Glomerular endothelial cell (primary cell): ENCODE data around the gene B3GALT6. TPM values are rescaled to one million over a fixed set of nuclear protein-coding genes. Genes with fewer than 3 reads are reported as not detected.
"Not testable (repeated sequence)": the region's sequence is repeated elsewhere in the genome, so short reads cannot be mapped to it uniquely, and the experiment has no call there.

Source experiments
- DNase-seq: peaks from one replicate; pipeline ENCODE4 v3.0.0-alpha.2; 2011; ENCODE audit warnings: low read depth, low spot score; ENCODE audit errors: extremely low read depth
- total RNA-seq: library from RNA; depleted of rRNA; stranded (reverse); fragments of >200 nt; gene quantifications from 2 replicates; pipeline ENCODE4 v1.2.3, GENCODE V29; 2015

The B3GALT6 gene
- total RNA-seq, 1 donor from 2014 or later, result 63.4 TPM

DNA sequence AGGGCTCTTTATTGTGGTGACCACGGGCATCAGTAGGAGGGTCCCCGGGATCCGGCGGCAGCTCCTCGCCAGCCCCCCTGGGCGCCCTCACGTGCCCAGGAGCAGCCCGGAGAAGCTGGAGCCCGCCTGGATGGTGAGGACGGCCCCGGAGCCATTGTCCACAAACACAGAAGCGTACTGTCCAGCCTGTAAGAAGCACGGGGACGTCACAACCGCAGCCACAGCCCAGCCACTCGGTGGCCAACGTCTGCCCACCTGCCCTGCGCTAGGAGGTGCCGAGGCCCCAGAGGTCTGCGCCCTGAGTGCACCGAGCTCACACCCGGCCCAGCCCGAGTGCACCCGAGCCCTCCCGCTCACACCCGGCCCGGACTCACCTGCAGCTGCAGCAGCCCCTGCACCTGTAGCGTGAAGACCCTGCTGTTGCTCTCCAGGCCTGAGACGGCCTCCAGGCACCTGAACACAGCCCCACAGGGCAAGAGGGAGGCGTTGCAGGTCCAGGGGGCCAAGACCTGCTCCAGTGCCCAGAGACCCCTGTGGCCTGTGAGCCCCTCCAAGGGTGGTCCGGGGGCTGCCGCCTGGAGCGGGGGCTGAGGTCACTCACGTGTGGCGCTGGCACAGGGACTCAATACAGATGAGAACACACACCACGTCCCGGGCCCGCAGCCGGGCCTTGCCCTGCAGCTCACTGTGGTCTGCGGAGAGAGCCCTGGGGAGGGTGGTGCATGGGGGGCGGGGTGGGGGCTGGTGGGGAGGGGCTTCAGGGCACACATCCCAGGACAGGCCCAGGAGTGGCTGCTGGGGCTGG, 10.6 kb downstream of the B3GALT6 start:
- DNase-seq, result no peak

DNA sequence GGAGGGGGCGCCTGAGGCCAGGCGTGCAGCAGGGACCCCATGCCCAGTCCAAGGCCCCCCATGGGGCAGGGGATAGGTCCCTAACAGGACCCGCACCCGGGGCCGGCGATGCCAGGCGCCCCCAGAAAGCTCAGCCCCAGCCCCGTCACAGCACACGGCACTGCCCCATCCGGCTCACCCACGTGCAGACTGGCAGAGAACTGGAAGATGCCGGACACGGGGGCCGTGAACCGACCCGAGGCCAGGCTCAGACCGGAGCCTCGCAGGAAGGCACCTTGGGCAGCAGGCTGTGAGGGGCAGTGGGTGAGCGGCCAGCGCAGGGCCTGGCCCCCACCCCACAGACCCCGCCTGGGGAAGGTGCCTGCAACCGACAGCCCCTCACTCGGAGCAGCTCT, 11.2 kb downstream of the B3GALT6 start:
- no peak for DNase-seq

DNA sequence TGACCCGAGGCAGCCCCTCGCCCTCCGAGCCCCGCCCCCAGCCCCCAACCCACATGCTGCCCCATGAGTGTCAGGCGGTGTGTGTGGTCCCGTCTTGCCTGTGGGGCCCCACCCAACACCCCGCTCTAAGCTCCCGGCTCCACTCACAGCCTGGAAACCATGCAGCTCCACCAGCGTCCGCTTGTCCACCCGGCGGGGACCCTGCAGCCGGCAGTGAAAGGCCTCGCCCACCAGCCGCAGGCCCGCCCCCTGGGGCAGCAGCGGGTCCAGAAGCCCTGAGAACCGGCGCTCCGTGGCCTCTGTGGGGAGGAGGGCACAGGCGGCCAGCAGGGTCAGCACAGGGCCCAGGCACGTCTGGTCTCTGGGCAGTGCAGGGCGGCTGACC, 11.8 kb downstream of the B3GALT6 start:
- no peak for DNase-seq

DNA sequence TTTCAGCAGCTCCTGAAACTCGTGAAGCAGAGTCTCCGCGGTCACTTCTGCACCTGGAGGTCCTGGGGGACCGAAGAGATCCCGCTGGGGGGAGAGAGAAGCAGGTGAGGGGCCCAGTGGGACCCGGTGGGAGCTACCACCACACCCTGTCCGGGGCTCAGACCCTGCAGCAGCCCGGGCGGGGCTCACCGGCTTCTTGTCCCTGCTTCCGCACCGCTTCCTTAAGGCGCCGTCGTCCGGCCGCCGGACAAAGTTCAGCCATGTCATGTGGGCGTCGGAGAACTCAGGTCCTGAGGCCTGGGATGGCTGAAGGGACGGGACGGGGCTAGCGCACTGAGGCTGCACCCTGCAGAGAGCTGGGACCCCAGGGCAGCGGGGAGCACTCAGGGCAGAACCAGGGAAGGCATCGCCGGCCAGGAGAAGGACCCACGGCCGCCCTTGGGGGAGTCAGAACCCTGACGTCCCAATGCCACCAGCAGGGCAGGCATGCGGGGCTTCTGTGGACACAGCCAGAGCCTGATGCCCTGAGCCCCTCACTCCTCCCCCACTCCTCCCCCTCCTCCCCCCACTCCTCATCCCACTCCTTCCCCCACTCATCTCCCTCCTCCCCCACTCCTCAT, 12.3 kb downstream of the B3GALT6 start:
- no peak for DNase-seq

DNA sequence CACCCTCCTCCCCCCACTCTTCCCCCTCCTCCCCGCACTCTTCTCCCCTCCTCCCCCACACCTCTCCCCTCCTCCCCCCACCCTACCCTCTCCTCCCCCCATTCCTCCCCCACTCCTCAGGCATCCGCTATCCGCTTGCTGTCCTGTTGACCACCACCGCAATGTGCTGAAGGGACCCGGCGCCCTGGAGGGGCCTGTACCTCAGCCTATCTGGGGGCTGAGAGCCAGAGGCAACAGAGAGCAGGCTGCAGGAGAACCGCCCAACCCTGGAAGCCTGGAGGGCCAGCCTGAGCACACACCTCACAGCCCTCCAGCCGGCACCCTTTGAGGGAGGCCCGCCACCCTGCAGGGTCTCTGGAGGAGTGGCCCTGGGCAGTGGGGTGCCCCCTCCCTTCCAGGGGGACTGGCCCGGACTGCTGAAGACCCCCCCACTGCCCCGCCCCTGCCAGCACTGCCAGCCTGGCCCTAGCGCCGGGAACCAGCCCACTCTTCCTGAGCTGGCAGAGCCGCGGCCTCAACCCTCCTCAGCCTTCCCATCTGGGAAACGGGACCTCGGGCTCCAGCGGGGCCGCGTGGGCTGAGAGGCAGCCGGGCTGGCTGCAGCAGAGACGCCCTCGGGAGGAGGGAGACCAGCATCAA, 13.3 kb downstream of the B3GALT6 start:
- no peak for DNase-seq

DNA sequence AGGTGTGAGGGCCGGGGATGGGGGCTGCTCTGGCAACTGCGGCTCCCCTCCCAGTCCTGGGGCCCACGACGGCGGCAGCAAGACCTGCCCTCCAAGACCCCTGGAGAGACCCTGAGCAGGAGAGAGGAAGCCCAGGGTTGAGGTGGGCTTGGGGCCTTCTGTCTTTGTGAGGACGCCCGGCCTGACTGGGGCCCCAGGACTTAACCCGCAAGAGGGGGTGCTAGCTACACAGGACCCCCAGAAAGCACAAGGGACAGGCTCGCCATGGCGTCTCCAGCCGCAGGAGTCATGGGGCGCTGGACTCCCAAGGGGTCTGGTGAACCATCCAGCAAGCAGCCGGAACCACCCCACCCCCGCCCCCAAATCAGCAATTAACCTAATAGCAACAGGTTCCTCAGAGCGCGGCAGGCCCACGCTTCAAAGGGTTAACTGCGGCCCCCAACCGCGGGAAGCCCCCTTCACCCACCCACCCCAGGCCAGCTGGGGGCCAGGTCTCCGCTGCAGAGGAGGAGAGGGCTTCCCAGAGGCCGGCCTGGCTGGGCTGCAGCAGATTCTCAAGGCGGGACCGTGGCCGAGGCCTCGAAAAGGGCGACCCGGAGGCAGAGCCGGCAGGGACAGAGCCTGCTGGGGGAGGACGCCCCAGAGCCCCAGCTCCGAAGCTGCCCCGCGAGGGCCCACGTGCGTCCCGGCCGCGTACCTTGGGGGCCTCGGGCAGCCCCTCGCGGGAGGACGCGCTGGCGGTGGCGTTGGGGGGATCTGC, 14.0 kb downstream of the B3GALT6 start:
- no peak for DNase-seq

DNA sequence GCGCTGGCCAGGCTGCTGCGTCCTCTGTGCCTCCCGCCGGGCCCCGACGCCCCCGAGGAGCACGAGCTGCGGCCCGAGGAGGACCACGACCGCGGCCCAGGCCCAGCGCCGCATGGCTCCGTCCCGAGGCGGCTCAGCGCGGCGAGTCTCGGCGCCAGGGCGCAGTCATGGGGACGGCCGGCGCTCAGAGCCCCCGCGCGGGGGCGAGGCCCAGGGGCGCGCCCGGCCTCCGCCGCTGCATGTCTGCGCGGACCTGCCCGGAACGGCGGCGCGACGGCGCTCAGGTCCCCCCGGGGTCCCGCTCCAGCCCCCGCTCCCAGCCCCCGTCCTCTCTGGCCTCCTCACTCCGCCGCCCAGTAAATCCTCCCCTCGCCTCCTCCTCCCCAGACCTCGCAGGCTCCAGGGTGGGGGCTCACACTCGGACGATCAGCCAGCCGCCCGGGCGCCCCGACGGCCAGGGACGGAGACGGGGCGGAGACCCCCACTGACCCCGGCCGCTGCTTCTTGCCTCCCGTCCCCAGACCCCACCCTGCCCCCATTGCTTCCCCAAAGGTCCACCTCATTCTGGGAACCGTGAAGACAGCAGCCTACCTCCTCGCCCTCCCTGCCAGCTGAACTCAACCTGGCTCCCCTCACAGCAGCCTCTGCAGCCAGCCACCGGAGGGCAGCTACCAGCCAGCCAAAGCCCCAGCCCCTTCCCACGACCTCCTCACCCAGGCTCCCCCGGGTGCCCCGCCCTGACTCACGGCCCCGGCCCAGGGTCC, 14.7 kb downstream of the B3GALT6 start, which contains the start of gene C1QTNF12:
TSS of gene C1QTNF12 (minus strand) at position 146 of the 764 bp plus-strand sequence. CDS start at position 114, 32 bp downstream.
- DNase-seq, result no peak

DNA sequence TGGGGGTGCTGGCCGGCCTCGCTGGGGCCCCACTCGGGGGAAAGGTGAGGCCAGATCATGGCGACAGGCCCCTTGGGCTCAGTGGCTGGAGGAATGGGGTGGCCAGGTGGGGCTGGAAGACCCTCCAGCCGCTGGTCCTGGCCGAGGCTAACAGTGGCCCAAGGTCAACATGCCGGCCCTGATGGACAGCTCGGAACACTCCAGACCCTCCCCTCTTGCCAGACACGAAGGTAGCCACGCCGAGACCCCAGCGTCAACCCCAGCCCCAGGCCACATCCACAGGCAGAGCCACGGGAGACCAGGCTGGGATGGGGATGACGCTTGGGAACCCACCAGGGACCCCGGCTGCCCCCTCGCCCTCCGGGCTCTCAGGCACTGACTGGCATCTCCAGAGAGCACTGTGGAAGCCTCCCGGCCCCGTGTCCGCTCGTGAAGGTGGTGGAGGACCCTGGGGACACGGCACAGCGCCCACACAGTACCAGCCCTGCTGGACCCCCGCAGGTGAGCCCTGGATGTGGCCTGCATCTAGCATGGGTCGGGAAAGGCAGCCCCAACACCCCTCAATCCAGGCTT, 15.4 kb downstream of the B3GALT6 start:
- no peak for DNase-seq

DNA sequence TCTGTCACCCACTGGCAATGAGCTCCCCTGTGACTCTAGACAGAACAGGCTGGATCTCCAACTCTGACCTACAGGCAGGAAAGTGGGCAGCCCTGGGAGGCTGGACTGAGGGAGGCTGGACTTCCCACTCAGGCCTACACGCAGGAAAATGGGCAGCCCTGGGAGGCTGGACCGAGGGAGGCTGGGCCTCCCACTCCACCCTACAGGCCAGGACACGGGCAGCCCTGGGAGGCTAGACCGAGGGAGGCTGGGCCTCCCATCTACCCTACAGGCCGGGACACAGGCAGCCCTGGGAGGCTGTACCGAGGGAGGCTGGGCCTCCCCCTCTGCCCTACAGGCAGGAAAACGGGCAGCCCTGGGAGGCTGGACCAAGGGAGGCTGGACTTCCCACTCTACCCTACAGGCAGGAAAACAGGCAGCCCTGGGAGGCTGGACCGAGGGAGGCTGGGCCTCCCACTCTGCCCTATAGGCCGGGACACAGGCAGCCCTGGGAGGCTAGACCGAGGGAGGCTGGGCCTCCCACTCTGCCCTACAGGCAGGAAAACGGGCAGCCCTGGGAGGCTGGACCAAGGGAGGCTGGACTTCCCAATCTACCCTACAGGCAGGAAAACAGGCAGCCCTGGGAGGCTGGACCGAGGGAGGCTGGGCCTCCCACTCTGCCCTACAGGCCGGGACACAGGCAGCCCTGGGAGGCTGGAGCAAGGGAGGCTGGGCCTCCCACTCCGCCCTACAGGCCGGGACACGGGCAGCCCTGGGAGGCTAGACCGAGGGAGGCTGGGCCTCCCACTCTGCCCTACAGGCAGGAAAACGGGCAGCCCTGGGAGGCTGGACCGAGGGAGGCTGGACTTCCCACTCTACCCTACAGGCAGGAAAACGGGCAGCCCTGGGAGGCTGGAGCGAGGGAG, 16.2 kb downstream of the B3GALT6 start:
- not testable (repeated sequence) for DNase-seq

DNA sequence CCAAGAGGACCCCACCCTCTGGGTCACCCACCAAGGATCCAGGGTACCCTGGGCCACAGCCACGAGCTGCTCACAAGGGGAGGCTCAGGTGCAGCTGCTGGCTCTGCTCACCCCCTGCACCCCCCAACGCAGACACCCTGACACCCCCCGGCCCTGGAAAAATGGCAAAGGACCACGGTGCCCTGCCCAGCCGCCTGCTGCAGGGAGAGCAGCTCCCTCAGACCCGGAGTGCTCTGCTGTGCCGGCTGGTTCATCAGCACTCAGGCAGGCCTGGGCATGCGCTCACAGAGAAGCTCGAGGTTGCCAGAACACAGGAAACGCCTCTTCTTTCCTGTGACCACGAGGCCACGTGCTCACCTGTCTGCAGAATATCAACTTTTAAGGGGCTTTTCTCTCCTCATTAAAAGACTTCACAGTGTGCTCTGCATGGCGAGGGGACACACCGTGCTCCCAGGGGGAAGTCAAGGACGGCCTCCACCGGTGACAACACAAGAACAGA, 18.8 kb downstream of the B3GALT6 start:
- no peak for DNase-seq

DNA sequence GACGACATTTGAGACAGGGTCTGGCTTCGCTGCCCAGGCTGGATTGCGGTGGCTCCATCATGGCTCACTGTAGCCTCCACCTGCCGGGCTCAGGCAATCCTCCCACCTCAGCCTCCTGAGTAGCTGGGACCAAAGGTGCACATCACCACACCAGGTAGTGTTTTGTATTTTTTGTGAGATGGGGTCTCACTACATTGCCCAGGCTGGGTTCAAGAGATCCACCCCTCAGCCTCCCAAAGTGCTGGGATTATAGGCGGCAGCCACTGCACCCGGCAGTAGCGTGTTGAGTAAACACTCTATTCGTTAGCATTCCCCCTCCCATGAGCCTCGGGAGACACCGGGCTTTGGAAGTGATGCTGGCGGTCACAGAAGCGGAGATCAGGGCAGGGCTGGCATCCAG, 21.3 kb downstream of the B3GALT6 start:
- no peak for DNase-seq

DNA sequence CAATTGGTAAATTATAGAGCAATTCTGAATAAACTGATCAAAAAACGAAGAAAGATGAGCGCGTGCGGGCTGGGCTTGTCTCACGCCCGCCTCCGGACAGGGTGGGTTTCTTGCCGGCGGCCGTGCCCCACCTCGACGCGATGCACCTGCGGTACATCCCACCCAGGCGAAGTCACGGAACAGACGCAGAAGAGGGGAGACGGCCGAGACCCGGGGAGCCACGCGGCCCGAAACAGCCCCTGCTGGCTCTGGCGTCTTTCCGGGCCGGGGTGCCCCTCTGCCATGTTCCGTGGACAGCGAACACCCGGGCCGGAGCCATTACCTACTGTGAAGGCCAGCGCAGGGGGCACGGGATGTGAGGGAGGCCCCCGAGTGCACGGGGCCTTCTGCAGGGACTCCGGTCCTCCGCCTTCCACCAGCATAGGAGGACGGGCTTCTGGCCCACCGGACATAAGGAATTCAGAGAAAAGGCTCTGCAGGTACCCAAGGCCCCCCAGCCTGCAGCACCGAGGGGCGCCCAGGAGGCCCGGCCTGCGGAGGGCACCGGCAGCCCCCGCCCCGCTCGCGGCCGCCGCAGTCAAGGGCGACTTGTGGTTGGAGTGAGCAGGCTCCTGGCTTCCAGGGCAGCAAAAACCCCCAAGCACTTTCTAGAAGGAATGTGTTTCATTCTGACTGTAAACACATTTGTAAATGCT, 22.1 kb downstream of the B3GALT6 start:
- no peak for DNase-seq

DNA sequence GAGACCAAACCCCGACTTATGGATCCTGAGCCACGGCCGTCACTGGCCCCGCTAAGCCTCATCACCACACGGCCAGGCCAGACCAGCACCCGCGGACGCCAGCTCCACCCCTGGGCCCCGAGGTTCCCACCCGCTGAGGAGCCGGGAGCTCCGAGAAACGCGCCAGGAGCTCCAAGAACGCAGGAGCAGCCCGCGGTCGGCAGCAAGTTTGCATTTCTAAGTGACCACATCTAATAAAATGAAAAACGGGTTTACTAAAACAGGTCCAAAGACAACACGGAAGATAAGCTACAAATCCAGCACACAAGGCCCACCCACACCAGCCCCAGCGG, 22.6 kb downstream of the B3GALT6 start:
- no peak for DNase-seq

DNA sequence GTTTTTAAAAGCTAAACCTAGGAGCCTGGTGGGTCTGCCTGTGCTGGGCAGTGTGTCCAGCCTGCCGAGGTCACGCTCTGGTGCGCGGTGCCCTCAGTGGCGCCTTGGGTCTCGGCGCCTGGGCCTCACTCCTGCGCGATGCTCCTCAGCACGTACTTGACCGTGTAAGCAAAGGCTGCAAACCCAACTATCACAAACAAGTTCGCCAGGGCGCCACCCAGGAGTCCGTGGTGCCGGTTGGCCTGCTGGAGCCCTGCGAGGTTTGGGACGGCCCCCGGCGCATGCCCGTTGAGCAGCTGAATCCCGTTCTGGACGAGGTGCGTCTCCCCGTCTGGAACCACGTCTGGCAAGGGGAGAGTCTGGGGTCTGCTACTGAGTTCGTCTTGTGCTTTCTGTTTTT, 23.0 kb downstream of the B3GALT6 start:
- no peak for DNase-seq

DNA sequence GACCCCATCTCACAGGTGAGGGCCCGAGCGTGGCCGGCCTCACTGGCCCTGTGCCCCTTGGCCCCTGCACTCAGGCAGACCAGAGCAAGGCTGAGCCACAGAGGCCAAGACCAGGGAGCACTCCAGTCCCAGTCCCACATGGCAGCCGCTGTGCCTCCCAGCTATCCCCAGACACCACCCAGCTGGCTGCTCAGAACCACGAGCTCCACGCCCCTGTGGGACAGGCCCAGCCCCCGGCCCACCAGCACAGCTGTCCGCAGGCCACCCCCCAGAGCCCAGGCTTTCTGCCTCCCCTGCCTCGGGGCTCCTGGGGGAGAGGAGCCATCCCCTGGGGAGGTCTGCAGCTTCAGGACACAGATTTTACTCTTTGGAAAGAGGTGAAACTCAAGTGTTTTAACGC, 23.6 kb downstream of the B3GALT6 start:
- no peak for DNase-seq

DNA sequence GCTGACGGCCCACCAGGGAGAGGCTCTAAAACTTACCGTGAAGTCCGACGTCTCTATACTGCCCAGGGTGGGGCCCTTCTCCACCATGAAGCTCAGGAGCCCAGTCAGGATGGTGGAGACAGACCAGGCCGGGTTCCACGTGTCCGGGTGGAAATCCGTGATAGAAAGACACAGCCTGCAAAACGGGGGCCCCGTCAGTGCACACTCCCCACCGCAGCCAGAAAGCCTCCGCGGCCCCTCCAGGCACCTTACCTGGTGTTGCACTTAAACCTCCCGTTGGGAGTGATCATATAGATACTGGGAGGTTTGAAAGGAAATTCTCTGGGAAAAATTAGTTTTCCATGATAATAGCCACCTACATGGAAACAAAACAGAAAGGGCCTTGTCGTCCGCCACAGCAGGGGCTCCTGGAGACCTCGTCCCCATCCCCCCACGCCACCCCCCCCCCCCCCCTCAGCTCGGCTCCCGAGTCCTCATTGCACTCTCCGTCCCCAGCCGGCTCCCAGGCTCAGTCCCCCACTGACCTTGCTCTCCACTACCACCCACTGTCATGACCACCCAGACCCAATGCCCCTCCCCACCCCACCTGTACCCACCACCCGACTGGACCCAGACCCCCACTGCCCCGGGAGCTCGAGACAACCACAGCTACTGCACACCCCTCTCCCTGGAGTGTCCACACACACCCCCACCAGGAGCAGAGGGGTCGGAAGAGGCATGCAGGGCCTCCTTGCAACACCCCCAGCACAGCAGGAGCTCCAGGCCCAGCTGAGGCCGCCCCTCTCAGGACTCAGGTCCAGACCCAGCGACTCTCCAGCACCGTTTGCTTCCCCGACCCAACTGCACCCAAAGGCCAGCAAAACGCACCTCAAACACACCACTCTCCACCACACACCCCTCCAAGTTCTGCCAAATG, 25.2 kb downstream of the B3GALT6 start:
- no peak for DNase-seq

DNA sequence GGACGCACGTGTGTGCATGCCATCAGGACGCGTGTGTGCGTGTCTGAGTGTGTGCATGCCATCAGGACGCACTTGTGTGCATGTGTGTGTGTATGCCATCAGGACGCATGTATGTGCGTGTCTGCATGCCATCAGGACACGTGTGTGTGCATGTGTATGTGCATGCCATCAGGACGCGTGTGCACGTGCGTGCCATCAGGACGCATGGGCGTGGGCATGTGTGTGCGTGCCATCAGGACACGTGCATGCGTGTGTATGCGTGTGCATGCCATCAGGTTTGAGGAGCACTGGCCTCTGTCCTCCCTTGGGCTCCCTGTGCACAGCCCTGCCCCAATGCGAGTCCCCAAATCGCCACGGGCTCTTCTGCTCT, 27.1 kb downstream of the B3GALT6 start:
- no peak for DNase-seq
